Activated CD8-positive, alpha-beta memory T cell treated with anti-CD3 and anti-CD28 coated beads for 36 hours (primary cell): Measurements from ENCODE around the gene PAK3. TPM values are rescaled to one million over a fixed set of nuclear protein-coding genes. Genes with fewer than 3 reads are reported as not detected.

Source experiments
- CTCF ChIA-PET: fragments of 350-600 bp; sonication (Branson Sonifier 250); formaldehyde crosslinking; loops from one replicate; lab custom pipeline; 2021; ENCODE audit warnings: antibody characterized with exemption; lab: Charles Lee
- POLR2A ChIA-PET: fragments of 350-600 bp; sonication (Branson Sonifier 250); formaldehyde crosslinking; loops from one replicate; lab custom pipeline; 2021; ENCODE audit warnings: antibody characterized with exemption; lab: Charles Lee
- total RNA-seq, 2 experiments: library from RNA; stranded (reverse); gene quantifications; one replicate each; pipeline ENCODE4 v1.2.3, GENCODE V29; 2021

The PAK3 gene
- total RNA-seq, 2 experiments from 2014 or later, result 0.15 to 0.46 TPM

DNA sequence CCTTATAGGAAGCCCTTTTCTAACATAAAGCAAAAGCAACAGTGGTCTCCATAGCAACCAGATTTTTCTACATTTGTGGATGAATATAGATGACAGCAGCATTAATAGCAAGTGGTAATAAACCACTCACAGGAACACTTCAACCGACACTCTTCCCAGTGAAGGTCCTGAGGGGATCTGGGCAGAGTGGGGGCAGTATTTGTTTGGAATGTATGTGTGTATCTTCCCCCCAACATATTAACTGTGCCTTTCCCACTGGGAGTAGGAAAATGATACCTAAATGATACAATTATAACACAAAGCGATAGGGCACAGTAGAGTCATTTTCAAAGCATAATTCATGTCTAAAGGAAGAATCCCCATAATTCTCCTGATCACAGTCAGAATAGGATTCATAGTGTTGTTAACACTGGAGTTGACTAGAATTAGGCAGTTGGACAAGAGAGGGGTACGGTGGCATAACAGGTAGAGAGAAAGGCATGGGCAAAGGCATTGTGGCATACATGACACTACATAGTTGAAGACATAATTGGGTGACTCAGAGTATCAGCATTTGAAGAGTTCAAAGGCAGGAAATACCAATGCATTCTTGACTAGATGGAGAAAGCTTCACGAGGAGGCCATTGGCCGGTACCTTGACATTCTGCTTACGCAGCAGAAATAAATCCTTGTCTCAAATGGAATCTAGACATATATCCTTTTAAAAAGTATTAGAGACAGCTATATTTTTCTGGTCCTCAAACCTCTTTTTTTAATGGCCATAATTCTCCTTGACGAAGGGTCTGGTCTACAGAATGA is 159.1 kb downstream of the PAK3 start:
- ChIA-PET CTCF (no interaction called here), POLR2A (no interaction called here)

DNA sequence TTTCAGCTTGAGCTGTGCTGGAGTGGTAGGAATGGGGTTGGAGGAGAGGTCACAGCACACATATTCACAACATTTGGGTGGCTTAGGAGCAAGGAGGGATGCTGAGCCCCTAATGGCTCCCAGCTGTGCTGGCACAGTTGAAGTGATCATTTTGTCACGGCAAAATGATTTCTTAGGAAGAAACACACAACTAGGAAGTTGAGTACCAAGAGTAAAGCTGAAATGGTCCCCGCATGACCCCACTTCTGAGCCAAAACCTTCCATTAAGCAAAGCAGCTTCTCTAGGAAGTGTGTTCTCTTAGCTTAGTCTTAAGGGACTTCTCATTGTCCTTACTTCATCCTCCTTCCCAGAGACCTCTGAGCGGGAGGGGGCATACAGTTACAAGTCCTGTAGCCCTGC is 161.7 kb downstream of the PAK3 start:
- ChIA-PET CTCF (no interaction called here), POLR2A (no interaction called here)

DNA sequence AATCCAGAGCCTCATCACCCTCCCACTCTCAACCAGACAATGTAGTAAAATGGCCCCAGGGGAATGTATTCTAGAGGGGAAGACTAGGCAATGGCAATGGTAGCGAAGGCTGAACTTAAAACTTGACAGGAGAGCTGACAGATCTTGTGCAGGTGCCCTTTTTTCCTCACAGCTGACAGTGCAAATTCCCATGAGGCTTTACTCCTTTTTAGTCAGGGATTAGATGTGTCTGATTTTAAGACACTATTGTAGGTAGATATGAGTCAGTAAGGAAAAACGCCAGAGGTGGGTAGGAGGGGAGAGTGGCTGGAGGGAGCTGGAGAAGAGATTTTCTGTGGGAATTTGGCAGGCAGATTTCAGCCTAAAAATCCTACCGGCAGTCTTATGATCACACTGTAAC is 163.6 kb downstream of the PAK3 start:
- CTCF ChIA-PET, result no interaction called here
- POLR2A ChIA-PET, result no interaction called here

- CTCF ChIA-PET, result no interaction called here
- POLR2A ChIA-PET, result no interaction called here
Measured at GRCh38 chrX:111260451-111260850, 164.5 kb downstream of the PAK3 start.

GRCh38 chrX:111262086-111262485 is 166.1 kb downstream of the PAK3 start:
- POLR2A ChIA-PET, result no interaction called here
- CTCF ChIA-PET, result no interaction called here

DNA sequence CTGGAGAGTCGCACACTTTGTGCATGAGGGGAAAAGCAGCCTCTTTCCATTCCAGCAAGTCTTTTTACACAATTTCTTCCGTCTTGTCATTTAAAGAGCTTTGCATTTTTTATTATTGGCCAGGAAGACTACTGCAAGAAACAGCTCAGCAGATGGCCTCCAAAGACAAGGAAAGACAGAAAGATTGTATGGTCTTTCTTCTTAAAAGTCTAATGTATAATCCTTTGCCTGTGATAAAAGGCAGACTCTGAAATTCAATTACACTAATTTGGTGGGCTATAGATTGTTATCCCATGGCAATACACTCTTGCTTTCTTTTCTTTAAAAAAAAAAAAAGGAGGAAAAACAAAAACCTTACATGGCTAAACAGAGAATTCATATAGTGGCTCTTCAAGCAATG is 168.4 kb downstream of the PAK3 start:
- POLR2A ChIA-PET, result interaction anchor here (0.7 kb wide), 1 partner anchor 15 kb away, joined by 3 read pairs; no protein-coding TSS in a partner anchor

DNA sequence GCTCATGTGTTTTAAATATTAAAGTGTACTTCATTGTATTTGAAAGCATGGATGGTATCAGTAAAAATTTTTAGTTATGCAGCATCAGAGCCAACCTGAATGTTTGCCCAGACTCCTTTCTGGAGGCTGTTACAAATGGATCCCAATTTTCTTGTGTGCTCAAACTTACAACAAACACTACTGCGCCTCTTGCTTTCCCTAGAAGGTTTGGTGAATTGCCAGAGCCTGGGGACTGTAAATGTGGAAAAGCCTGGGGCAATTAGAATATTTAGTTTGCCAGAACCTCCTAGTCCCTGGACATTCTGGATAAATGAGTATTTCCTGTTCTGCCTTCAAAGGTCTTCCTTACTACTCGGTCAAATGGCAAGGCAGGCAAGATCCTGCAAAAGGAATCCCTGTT is 169.5 kb downstream of the PAK3 start:
- CTCF ChIA-PET, result no interaction called here
- POLR2A ChIA-PET, result no interaction called here

More for the DNA sequence above, 168.4 kb downstream of the PAK3 start:
- CTCF ChIA-PET, result no interaction called here

DNA sequence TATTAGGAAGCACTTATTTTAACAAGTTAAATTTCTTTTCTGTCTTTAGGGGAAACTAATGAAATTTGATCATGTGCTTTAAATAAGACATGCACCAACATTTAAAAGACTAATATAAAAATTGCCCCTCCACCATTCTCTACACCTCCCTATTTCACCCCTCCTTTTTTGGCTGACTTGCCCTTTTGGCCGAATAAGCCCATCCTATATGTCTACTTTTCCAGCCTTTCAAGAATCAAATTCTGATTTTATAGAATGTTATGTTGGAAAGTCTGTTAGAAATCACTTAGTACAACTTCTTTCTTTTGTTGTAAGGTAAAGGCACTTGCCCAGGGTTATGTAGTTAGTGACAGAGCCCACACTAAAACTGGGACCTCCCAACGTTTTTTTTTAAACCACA is 172.5 kb downstream of the PAK3 start:
- POLR2A ChIA-PET, result no interaction called here
- CTCF ChIA-PET, result no interaction called here

DNA sequence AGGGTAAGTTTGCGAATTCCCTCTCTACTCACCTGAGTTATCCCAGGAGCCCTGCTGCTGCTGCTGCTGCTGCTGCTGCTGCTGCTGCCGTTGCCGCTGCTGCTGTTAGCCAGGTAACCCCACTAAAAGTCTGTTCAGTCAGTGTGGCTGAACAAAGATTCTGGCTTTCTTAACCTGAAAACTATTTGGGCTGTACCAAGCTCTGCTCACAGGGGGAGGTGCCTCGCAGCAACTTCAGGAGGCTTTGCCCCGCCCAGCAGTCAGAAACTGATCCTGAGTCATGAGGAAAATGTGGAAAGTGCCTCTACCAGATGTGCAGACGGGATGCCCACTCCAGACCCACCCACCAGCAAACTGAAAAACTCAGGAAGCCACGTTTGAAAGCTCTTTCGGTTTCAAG is 174.3 kb downstream of the PAK3 start, which contains the start of gene CAPN6:
CAPN6 (minus strand) TSS at position 145 of the 400 bp plus-strand sequence. CDS start 6,547 bp downstream, outside the sequence.
- POLR2A ChIA-PET, result no interaction called here

More for the DNA sequence above, 174.3 kb downstream of the PAK3 start, which contains the start of gene CAPN6:
- CTCF ChIA-PET, result no interaction called here

Other genes with a start within 250 kb of the PAK3 start
- not detected for gene CAPN6, start 174.3 kb downstream of the PAK3 start, total RNA-seq